Heart left ventricle (tissue), 13 donors: ENCODE results near the gene PLSCR5.

ENCODE experiments used
- CTCF ChIP-seq, 12 donors: fragments of 200-600 bp; sonication (generic) in 4 of 12; IDR thresholded peaks; one replicate each; pipeline versions ENCODE4 v1.5.0 to v1.8.0; 2018 to 2022; ENCODE audit warnings: antibody characterized with exemption in 12 of 12, mild to moderate bottlenecking in 5 of 12
- POLR2A ChIP-seq, 2 donors: fragments of 450-650 bp; IDR thresholded peaks; one replicate each; pipeline ENCODE4 v1.6.1; 2017; ENCODE audit warnings: antibody characterized with exemption in 2 of 2, mild to moderate bottlenecking in 2 of 2, moderate library complexity in 2 of 2
- donor health status: ischemic (EF 13 %, LVEDD 7.1; RV severe dilation, severe dysfunction).
- donor health status: DM: no; HTN: yes; CAD: no.
- donor health status: DM: no; HTN: no; CAD: no.
- donor health status: ischemic (EF 25% LVEDD 6.9; RV normal size, moderate dysfunction).
- donor health status: ischemic (EF 25% LVEDD 5.7; RV mildly dilated, moderate dysfunction).
- donor health status: ischemic (EF 35%, LVEDD 5.7; RV mildly dilated, moderate dysfunction).
- donor health status: nonischemic (EF 11% LVEDD 7.7; RV severe dilation, severe dysfunction).
- donor health status: DM: yes; HTN: yes; CAD: no.
- donor health status: PGD.
- donor health status: ischemic (EF 29% LVEDD 5.4; RV normal size, mild dysfunction).
- donor health status: nonischemic (EF 23%, LVEDD 6.1; RV moderate dilation, normal function).

DNA sequence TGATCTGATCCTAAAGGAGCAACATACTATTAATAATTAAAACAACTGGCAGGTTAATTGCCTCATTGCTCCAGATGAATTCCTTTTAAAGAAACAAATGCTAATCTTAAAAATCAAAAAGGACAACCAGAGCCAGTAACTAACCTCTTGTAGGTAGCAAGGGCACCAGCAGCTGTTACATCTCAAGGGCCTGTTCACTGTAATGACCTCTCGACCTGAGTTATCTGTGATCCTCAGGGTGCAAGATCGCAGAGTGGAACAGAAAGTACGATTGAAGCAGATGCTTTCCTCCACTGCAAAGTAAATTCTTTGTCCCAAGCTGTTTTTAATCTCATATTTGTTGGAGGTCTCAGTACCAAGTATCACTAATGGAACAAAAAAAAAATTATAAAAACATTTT lies 11.4 kb downstream of the PLSCR5 start:
- TF ChIP-seq POLR2A (IDR thresholded peaks at IDR 0.05) (no peak), CTCF (IDR thresholded peaks at IDR 0.05) (no peak)
